Esophagus squamous epithelium (tissue), 4 donors: Measurements from ENCODE around the gene STAP2.

Experiments
- POLR2A ChIP-seq, 4 donors: fragments of 450-650 bp; IDR thresholded peaks; one replicate each; pipeline ENCODE4 v1.6.1; 2017; ENCODE audit warnings: antibody characterized with exemption in 4 of 4, mild to moderate bottlenecking in 4 of 4, moderate library complexity in 3 of 4
- TF ChIP-seq, protein P1 (sequence below), 6 experiments: fragments of 450-650 bp in 4 of 6; fragments of 200-600 bp in 2 of 6; sonication (generic) in 2 of 6; IDR thresholded peaks; one replicate each; pipeline ENCODE4 v1.5.1; 2016 to 2019; ENCODE audit warnings: antibody characterized with exemption in 6 of 6, mild to moderate bottlenecking in 4 of 6, moderate library complexity in 4 of 6

DNA sequence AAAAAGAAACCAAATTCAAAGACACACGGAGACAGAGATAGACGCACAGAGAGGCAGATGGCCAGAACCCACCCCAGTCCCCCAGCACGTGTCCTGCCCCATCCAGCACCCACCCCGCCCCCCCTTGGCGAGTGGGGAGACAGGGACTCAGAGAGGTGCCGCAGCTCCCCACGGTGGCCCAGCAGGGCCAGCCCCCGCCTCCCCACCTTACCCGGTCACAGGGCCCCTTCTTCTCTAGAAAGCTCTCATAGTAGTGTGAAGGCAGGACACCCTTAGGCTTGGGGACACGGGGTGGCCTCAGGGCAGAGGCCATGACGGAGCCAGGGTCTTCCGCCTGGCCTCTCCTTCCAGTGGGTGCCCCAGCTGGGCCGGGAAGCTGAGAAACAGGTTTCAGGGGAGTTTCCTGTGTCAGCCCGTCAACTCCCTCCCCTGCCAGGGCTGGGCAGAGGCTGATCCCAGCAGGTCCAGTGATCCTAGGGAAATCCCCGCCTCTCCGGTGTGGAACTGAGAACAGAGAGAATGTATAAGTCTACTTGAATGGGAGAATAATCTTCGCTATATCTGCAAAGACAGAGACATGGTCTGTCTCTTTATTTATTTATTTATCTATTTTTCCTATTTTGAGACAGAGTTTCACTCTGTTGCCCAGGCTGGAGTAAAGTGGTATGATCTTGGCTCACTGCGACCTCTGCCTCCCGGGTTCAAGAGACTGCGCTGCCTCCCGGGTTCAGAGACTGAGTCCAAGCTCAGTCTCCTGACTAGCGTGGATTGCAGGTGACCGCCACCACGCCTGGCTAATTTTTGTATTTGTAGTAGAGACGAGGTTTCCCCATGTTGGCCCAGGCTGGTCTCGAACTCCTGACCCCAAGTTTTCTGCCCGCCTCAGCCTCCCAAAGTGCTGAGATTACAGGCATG lies at the start of gene STAP2:
- TF ChIP-seq, protein P1, sequence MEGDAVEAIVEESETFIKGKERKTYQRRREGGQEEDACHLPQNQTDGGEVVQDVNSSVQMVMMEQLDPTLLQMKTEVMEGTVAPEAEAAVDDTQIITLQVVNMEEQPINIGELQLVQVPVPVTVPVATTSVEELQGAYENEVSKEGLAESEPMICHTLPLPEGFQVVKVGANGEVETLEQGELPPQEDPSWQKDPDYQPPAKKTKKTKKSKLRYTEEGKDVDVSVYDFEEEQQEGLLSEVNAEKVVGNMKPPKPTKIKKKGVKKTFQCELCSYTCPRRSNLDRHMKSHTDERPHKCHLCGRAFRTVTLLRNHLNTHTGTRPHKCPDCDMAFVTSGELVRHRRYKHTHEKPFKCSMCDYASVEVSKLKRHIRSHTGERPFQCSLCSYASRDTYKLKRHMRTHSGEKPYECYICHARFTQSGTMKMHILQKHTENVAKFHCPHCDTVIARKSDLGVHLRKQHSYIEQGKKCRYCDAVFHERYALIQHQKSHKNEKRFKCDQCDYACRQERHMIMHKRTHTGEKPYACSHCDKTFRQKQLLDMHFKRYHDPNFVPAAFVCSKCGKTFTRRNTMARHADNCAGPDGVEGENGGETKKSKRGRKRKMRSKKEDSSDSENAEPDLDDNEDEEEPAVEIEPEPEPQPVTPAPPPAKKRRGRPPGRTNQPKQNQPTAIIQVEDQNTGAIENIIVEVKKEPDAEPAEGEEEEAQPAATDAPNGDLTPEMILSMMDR (IDR thresholded peaks at IDR 0.05) = no peak
- peak in 1 of 4 donors; percentile 47 for TF ChIP-seq POLR2A (IDR thresholded peaks at IDR 0.05)
